Measurements from ENCODE around the gene OR52E5.

The OR52E5 gene

DNA sequence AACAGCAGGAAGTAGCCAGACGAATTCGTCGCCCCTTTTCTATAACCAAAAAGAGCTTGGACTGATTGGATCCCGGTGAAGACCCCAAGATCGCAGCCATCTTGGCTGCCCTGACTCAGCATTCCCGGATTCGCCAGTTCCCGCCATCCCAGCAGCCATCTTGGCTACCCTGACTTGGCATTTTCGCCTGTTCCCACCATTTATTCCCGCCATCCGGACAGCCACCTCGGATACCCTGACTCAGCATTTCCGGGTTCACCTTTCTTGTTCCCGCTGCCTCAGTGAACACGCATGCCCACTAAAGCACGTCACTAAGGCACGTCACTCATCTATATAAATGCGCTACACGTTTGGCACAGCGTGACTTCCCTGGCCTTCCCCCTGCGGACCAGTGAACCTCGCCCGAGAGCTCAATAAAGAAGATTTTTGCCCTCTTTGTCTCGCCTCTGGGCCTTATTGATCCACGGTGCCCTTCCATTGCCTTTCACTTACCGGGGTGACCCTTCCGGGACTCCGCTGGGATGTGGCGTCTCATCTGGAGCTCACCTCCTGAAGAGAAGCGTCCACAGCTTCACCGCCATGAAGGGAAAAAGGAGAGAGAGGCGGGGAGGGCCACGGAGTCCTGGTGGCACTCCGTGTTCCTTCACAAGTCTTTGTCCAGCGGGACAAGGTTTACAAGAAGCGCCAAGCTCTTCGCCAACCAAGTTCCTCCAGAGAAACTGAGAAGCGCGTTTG, 45.0 kb downstream of the OR52E5 start:
- DNase-seq, result no peak

DNA sequence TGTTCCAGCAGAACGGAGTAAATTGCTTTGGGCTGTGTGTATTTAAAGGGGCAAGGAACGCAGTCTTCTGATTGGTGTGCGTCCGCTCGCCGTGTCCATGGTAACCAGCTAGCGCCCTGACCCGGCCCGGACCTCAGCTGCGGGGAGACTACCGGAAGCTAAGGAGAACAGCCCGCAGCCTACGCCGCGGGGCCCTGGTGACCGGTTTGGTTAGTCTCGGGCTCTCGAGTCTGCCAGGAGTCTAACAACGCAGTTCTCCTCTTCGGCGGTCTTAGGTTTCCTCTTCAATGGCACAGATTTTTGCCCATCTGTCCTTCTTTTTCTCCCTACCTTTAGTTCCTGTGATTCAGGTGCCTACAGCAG, 45.6 kb downstream of the OR52E5 start:
- no peak for DNase-seq

DNA sequence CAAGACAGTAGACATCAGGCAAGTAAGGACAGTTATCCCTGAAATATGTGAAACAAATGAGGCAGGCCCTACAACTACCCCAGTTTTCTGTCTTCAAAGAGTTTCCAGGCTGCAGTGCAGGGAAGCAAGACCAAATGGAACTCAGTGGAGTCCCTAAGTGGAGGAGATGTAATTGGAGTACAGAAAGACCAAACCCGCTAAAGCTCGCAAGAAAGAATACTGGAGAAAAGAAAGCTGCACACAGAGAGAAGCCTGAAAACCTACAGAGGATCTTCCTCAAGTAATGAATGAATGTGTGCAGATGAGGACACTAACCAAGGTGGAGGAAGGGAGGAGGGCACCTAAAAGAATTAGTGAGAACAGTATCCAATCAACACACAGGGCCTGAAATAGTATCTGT, 47.7 kb downstream of the OR52E5 start:
- no peak for DNase-seq

DNA sequence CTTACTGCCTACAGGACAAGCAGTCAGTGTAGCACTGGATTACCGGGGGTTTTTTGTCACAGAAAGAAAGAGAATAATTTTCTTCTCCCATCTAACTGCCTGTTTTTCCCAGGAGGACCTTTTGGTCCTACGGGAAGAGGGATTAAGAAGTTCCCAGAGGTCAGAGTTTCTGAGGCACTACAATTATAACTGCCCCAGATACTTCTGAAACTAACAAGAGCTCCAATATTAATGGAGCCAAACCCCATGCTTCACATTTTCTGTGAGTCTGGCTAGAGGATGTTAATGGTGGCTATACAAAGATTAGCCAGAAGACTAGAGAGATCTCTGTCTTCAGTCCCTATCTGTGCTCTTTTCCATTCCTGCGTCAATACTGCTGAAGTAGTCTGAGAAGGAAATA, 48.9 kb downstream of the OR52E5 start, which contains the start of gene OR56A3:
TSS of gene OR56A3 (plus strand) at position 301 of the 400 bp plus-strand sequence. CDS start 5,096 bp downstream, outside the sequence.
- no peak for DNase-seq
